Measurements from ENCODE around the gene HCST. TPM values are rescaled to one million over a fixed set of nuclear protein-coding genes. Genes with fewer than 3 reads are reported as not detected.
A peak's percentile ranks its signal among the peaks of the same experiment; 100 is the strongest.

HCST gene, protein sequence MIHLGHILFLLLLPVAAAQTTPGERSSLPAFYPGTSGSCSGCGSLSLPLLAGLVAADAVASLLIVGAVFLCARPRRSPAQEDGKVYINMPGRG
- 1.4 TPM for polyA plus RNA-seq (2013, experiment 1 of 2)
- polyA plus RNA-seq (2013, experiment 2 of 2), result 1.4 TPM

DNA sequence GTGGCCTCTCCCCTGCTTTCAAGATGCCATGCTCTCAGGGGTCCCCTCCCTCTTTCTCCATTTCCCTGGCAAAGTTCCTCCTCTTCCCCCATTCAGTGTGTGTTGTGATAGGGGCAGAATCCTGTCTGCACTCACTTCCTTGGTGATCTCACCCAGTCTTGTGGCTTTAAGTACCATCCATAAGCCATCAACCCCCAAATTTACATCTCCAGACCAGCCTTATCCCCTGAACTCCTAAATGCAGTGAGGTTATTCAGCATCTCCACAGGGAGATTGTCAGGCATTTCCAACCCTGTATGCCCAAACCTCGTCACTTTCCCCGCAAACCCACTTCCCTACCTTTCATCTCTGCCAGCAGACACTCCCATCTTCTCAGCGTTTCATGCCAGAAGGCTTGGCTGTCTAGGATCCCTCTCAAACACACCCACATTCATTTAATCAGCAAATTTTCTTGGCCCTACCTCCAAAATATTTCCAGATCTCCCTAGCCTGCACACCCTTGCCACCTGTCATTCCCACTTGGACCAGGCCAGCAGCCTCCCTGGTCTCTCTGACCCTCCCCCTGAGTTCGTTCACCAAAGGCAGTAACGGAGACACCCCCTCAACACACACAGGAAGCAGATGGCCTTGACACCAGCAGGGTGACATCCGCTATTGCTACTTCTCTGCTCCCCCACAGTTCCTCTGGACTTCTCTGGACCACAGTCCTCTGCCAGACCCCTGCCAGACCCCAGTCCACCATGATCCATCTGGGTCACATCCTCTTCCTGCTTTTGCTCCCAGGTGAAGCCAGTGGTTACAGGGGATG is at the start of gene HCST:
TSS of gene HCST (plus strand) at position 676 of the 808 bp plus-strand sequence. CDS start at position 741, 65 bp downstream.
- H3K4me1 ChIP-seq (ENCODE audit: control insufficient read depth, insufficient read depth, low read depth, low read length), result peaks cover 31% of the 10 kb centered on the region
- H4K8ac ChIP-seq (ENCODE audit: low read length), result peak within 1 kb of the TSS; percentile 95
- H3K9me3 ChIP-seq (ENCODE audit: control insufficient read depth, low read length), result no peaks in the 10 kb centered on the region
- no peaks in the 10 kb centered on the region for H3K27me3 ChIP-seq (ENCODE audit: control insufficient read depth in 1 of 2, insufficient read depth in 1 of 2, low read length in 2 of 2)
- peak within 1 kb of the TSS in 1 of 2 experiments; percentile 5 for H3K23ac ChIP-seq (ENCODE audit: low read length in 2 of 2)
- H2BK5ac ChIP-seq (ENCODE audit: low read depth, low read length, poor library complexity, severe bottlenecking), result no peak within 1 kb of the TSS
- peak within 1 kb of the TSS; percentile 37 to 93 for H3K4me3 ChIP-seq (ENCODE audit: insufficient read depth in 1 of 2, low read depth in 1 of 2, low read length in 2 of 2)
- H3K4me2 ChIP-seq (ENCODE audit: low read length, poor library complexity, severe bottlenecking), result peak within 1 kb of the TSS; percentile 63
- WGBS, result 42% methylated on average over 6 of the region's 6 CpGs
- peak within 1 kb of the TSS; percentile 92 for H3K9ac ChIP-seq (ENCODE audit: low read length)
- H3K79me1 ChIP-seq (replicated peaks; ENCODE audit: low read length, poor library complexity, severe bottlenecking), result peaks cover 18% of the 10 kb centered on the region
- peak within 1 kb of the TSS; percentile 62 for H2BK120ac ChIP-seq (ENCODE audit: low read depth, low read length)
- H3K36me3 ChIP-seq (ENCODE audit: control insufficient read depth in 1 of 2, insufficient read depth in 2 of 2, low read depth in 1 of 2, low read length in 2 of 2), result peaks cover 5 to 7% of the 10 kb centered on the region in 2 experiments
- peak within 1 kb of the TSS; percentile 69 for H4K91ac ChIP-seq (ENCODE audit: low read length)
- H3K27ac ChIP-seq (ENCODE audit: low read length, poor library complexity, severe bottlenecking), result peak within 1 kb of the TSS; percentile 48
- peak within 1 kb of the TSS; percentile 46 to 95 for H3K4ac ChIP-seq (ENCODE audit: low read depth in 1 of 2, low read length in 2 of 2)
- H3K14ac ChIP-seq (ENCODE audit: low read length in 2 of 2), result no peak within 1 kb of the TSS
- peak within 1 kb of the TSS; percentile 29 for H2AFZ ChIP-seq (ENCODE audit: low read depth, low read length)
- DNase-seq, result no peak
- H2BK15ac ChIP-seq (ENCODE audit: low read depth, poor library complexity, severe bottlenecking), result peak within 1 kb of the TSS; percentile 62
- H2BK12ac ChIP-seq (ENCODE audit: low read length in 2 of 2), result peak within 1 kb of the TSS; percentile 79 to 88
- H3K18ac ChIP-seq (ENCODE audit: low read depth in 1 of 2, low read length in 2 of 2), result peak within 1 kb of the TSS; percentile 87 to 89
- peak within 1 kb of the TSS; percentile 62 for H2AK5ac ChIP-seq (ENCODE audit: low read length, severe bottlenecking)

DNA sequence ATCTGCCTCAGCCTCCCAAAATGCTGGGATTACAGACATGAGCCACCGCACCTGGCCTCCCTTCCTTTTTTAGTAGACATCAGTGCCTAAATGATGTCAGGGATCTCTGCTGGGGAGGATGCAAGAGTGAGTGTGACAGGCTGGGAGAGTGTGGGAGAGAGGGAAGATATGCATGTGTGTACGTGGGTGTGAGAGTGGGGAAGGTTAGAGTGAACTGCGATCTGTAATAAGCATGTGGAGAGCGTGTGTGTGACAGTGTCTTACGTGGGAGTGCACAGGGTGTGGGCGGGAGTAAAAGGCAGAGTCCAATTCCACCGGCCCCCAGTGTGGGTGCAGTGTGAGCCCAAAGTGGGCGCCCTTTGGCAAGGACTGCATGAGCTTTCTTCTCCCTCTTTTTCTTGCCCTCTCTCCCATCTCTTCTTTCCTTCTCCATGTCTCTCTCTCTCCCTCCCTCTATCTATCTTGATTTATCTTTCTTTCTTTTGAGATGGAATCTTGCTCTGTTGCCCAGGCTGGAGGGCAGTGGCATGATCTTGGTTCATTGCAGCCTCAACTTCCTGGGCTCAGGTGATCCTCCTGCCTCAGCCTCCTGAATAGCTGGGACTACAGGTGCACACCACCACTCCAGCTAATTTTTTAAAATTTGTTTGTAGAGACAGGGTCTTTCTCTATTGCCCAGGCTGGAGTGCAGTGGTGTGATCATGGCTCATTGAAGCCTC is 49.1 kb upstream of the HCST start:
- Histone ChIP-seq H4K8ac (ENCODE audit: low read length) (no peak overlapping the region), H3K4ac (ENCODE audit: low read depth in 1 of 2, low read length in 2 of 2) (no peak overlapping the region), H2BK5ac (ENCODE audit: low read depth, low read length, poor library complexity, severe bottlenecking) (no peak overlapping the region), H2BK120ac (ENCODE audit: low read depth, low read length) (no peak overlapping the region), H3K4me2 (ENCODE audit: low read length, poor library complexity, severe bottlenecking) (no peak overlapping the region), H3K23ac (ENCODE audit: low read length in 2 of 2) (no peak overlapping the region), H2AK5ac (ENCODE audit: low read length, severe bottlenecking) (no peak overlapping the region), H3K4me1 (ENCODE audit: control insufficient read depth, insufficient read depth, low read depth, low read length) (peaks cover 15% of the 10 kb centered on the region), H2BK12ac (ENCODE audit: low read length in 2 of 2) (no peak overlapping the region), H3K27ac (ENCODE audit: low read length, poor library complexity, severe bottlenecking) (no peak overlapping the region), H3K4me3 (ENCODE audit: insufficient read depth in 1 of 2, low read depth in 1 of 2, low read length in 2 of 2) (no peak overlapping the region), H3K14ac (ENCODE audit: low read length in 2 of 2) (no peak overlapping the region), H3K9me3 (ENCODE audit: control insufficient read depth, low read length) (no peaks in the 10 kb centered on the region), H2AFZ (ENCODE audit: low read depth, low read length) (no peak overlapping the region), H3K79me1 (replicated peaks; ENCODE audit: low read length, poor library complexity, severe bottlenecking) (no peaks in the 10 kb centered on the region), H3K36me3 (ENCODE audit: control insufficient read depth in 1 of 2, insufficient read depth in 2 of 2, low read depth in 1 of 2, low read length in 2 of 2) (no peaks in the 10 kb centered on the region), H3K9ac (ENCODE audit: low read length) (no peak overlapping the region), H4K91ac (ENCODE audit: low read length) (no peak overlapping the region), H3K18ac (ENCODE audit: low read depth in 1 of 2, low read length in 2 of 2) (no peak overlapping the region), H3K27me3 (ENCODE audit: control insufficient read depth in 1 of 2, insufficient read depth in 1 of 2, low read length in 2 of 2) (peaks cover 88 to 91% of the 10 kb centered on the region in 2 experiments), H2BK15ac (ENCODE audit: low read depth, poor library complexity, severe bottlenecking) (no peak overlapping the region)
- WGBS, result 79% methylated on average over 8 of the region's 8 CpGs
- no peak for DNase-seq

DNA sequence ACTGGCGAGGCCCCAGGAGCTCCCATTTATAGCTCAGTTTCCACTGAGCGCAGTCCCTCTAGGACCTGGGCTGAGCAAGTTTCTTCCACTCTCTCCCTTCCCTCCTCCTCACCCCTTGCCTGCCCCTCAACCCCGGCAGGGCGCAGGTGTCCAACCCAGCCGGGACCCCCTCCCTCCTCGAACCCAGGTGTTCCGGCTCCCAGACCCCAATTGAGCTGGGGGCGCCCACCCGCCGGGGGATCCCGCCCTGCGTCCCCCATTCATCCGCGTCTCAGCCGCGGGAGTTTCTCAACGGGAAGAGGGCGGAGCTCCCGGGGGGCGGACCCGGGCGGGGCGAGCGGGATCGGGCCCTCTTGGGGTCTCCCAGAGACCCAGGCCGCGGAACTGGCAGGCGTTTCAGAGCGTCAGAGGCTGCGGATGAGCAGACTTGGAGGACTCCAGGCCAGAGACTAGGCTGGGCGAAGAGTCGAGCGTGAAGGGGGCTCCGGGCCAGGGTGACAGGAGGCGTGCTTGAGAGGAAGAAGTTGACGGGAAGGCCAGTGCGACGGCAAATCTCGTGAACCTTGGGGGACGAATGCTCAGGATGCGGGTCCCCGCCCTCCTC is 45.7 kb upstream of the HCST start, which contains the start of gene KIRREL2:
TSS of gene KIRREL2 (plus strand) at position 366 of the 604 bp plus-strand sequence. CDS start at position 575, 209 bp downstream.
- Histone ChIP-seq H3K9me3 (ENCODE audit: control insufficient read depth, low read length) (no peaks in the 10 kb centered on the region), H2BK5ac (ENCODE audit: low read depth, low read length, poor library complexity, severe bottlenecking) (no peak within 1 kb of the TSS), H3K14ac (ENCODE audit: low read length in 2 of 2) (no peak within 1 kb of the TSS), H3K4ac (ENCODE audit: low read depth in 1 of 2, low read length in 2 of 2) (no peak within 1 kb of the TSS), H3K4me3 (ENCODE audit: insufficient read depth in 1 of 2, low read depth in 1 of 2, low read length in 2 of 2) (peak within 1 kb of the TSS; percentile 41 to 67), H3K4me2 (ENCODE audit: low read length, poor library complexity, severe bottlenecking) (peak within 1 kb of the TSS; percentile 91), H3K23ac (ENCODE audit: low read length in 2 of 2) (no peak within 1 kb of the TSS), H2BK12ac (ENCODE audit: low read length in 2 of 2) (no peak within 1 kb of the TSS), H2AK5ac (ENCODE audit: low read length, severe bottlenecking) (no peak within 1 kb of the TSS), H3K9ac (ENCODE audit: low read length) (no peak within 1 kb of the TSS), H2AFZ (ENCODE audit: low read depth, low read length) (peak within 1 kb of the TSS; percentile 62), H3K36me3 (ENCODE audit: control insufficient read depth in 1 of 2, insufficient read depth in 2 of 2, low read depth in 1 of 2, low read length in 2 of 2) (no peaks in the 10 kb centered on the region), H3K18ac (ENCODE audit: low read depth in 1 of 2, low read length in 2 of 2) (no peak within 1 kb of the TSS), H3K27me3 (ENCODE audit: control insufficient read depth in 1 of 2, insufficient read depth in 1 of 2, low read length in 2 of 2) (peaks cover 88 to 92% of the 10 kb centered on the region in 2 experiments), H3K27ac (ENCODE audit: low read length, poor library complexity, severe bottlenecking) (no peak within 1 kb of the TSS), H2BK15ac (ENCODE audit: low read depth, poor library complexity, severe bottlenecking) (no peak within 1 kb of the TSS), H2BK120ac (ENCODE audit: low read depth, low read length) (no peak within 1 kb of the TSS), H3K4me1 (ENCODE audit: control insufficient read depth, insufficient read depth, low read depth, low read length) (peaks cover 23% of the 10 kb centered on the region), H4K91ac (ENCODE audit: low read length) (no peak within 1 kb of the TSS), H4K8ac (ENCODE audit: low read length) (no peak within 1 kb of the TSS), H3K79me1 (replicated peaks; ENCODE audit: low read length, poor library complexity, severe bottlenecking) (no peaks in the 10 kb centered on the region)
- DNase-seq, result peak; percentile 6
- 1% methylated on average over 41 of the region's 42 CpGs for WGBS
